Panc1 (cell line): ENCODE data around the gene C5orf24. TPM values are rescaled to one million over a fixed set of nuclear protein-coding genes. Genes with fewer than 3 reads are reported as not detected.

Source experiments
- ATAC-seq: fragments of 200-7000 bp; cut with Tn5 transposase; 2 replicates; pipeline ENCODE4 v1.9.1; 2020; ENCODE audit warnings: mild to moderate bottlenecking, moderate library complexity
- BruUV-seq: library from RNA; stranded (reverse); fragments of 400-500 nt; replicated peaks from 2 replicates; lab custom pipeline; 2021; lab: Mats Ljungman, UMichigan
- CTCF ChIA-PET: fragments of 300-600 bp; sonication (Branson Sonifier 250); formaldehyde crosslinking; loops from one replicate; lab custom pipeline; 2022; ENCODE audit warnings: antibody characterized with exemption; lab: Charles Lee
- POLR2A ChIA-PET: fragments of 300-600 bp; sonication (Branson Sonifier 250); formaldehyde crosslinking; loops from one replicate; lab custom pipeline; 2022; ENCODE audit warnings: antibody characterized with exemption; lab: Charles Lee
- DNase-seq: peaks from one replicate; pipeline ENCODE4 v3.0.0-alpha.2; 2010; ENCODE audit warnings: low read depth, low spot score
- H3K27ac ChIP-seq: 2 replicates; pipeline ENCODE4 v1.5.1; 2011; ENCODE audit warnings: mild to moderate bottlenecking, low read length, inconsistent platforms
- H3K27me3 ChIP-seq: fragments of 200-500 bp; sonication (Bioruptor generic); 2 replicates; pipeline ENCODE4 v1.6.0; 2014; ENCODE audit warnings: low read length, inconsistent platforms; ENCODE audit not compliant: control insufficient read depth, insufficient read depth
- H3K36me3 ChIP-seq: fragments of 200-500 bp; sonication (Bioruptor generic); 2 replicates; pipeline ENCODE4 v1.5.1; 2014; ENCODE audit warnings: inconsistent platforms, mild to moderate bottlenecking, low read length, moderate library complexity; ENCODE audit not compliant: control insufficient read depth, insufficient read depth
- H3K4me1 ChIP-seq: 2 replicates; pipeline ENCODE4 v1.5.1; 2011; ENCODE audit warnings: inconsistent platforms, mild to moderate bottlenecking, low read length, moderate library complexity; ENCODE audit not compliant: control insufficient read depth, insufficient read depth
- H3K4me3 ChIP-seq, 2 experiments: 2 replicates each; pipeline ENCODE4 v1.5.1; 2011 to 2012; ENCODE audit warnings: low read depth in 2 of 2, low read length in 2 of 2, mild to moderate bottlenecking in 2 of 2, inconsistent platforms in 1 of 2, moderate library complexity in 1 of 2
- H3K9me3 ChIP-seq: fragments of 200-500 bp; sonication (Bioruptor generic); 2 replicates; pipeline ENCODE4 v1.5.1; 2014; ENCODE audit warnings: low read depth, mild to moderate bottlenecking, inconsistent platforms, low read length, moderate library complexity; ENCODE audit not compliant: control insufficient read depth, insufficient read depth
- POLR2AphosphoS5 ChIP-seq: IDR thresholded peaks from 2 replicates; pipeline ENCODE4 v1.6.1; 2012; ENCODE audit warnings: mild to moderate bottlenecking, low read depth, low read length, moderate library complexity
- SIN3A ChIP-seq: IDR thresholded peaks from 2 replicates; pipeline ENCODE4 v1.6.1; 2012; ENCODE audit warnings: low read depth, mild to moderate bottlenecking, low read length, moderate library complexity, borderline replicate concordance; ENCODE audit not compliant: insufficient read depth
- TCF7L2 ChIP-seq: IDR thresholded peaks from 2 replicates; pipeline ENCODE4 v1.6.1; 2011; ENCODE audit warnings: mild to moderate bottlenecking, low read depth, low read length, inconsistent platforms
- in situ Hi-C: cut with HindIII; loops from 2 replicates; pipeline ENCODE4 v1.10.0; 2016; ENCODE audit warnings: low sequenced_read_pairs, low pct_unique_long_range_greater_than_20kb
- intact Hi-C: fragments of 100-400 bp; cut with micrococcal nuclease; formaldehyde crosslinking; loops from one replicate; pipeline ENCODE4 v1.10.0; 2022; ENCODE audit not compliant: unreplicated experiment
- total RNA-seq: library from RNA; stranded (reverse); gene quantifications from one replicate; pipeline ENCODE4 v1.2.1, GENCODE V29; 2021; ENCODE audit not compliant: unreplicated experiment
- TF ChIP-seq, protein P1 (sequence below), 2 experiments: IDR thresholded peaks; 2 replicates each; pipeline ENCODE4 v1.6.1; 2011 to 2012; ENCODE audit warnings: low read depth in 2 of 2, control low read depth in 1 of 2, low read length in 1 of 2, mild to moderate bottlenecking in 1 of 2, moderate library complexity in 1 of 2; ENCODE audit not compliant: insufficient read depth in 1 of 2
- TF ChIP-seq, protein P2 (sequence below): fragments of 450-650 bp; IDR thresholded peaks from 2 replicates; pipeline ENCODE4 v1.5.1; 2017; ENCODE audit warnings: mild to moderate bottlenecking

The C5orf24 gene
- total RNA-seq, 1 experiment from 2014 or later, result 51.7 TPM

DNA sequence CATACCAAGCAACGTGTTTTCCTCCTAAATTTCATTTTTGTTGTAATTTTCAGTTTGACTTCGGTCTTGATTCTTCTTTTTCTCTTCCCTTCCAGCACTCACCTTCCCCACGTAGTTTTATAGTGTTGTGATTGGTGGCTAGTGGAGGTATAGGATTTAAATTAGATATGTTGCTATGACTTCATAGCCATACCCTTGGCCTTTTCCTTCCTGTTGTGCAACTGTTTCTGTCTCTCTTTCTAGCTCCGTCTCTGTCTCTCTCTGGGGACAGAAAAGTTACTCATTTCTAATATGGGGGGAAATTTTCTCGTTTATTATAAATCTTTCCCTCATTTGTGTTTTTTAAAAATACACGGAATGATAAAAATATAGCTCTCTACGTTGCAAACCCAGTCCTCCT, 20.6 kb upstream of the C5orf24 start:
- BruUV-seq, result no TSS peak
- in situ Hi-C loops, result no loop called here
- H3K36me3 ChIP-seq, result peaks cover 38% of the 10 kb centered on the region

DNA sequence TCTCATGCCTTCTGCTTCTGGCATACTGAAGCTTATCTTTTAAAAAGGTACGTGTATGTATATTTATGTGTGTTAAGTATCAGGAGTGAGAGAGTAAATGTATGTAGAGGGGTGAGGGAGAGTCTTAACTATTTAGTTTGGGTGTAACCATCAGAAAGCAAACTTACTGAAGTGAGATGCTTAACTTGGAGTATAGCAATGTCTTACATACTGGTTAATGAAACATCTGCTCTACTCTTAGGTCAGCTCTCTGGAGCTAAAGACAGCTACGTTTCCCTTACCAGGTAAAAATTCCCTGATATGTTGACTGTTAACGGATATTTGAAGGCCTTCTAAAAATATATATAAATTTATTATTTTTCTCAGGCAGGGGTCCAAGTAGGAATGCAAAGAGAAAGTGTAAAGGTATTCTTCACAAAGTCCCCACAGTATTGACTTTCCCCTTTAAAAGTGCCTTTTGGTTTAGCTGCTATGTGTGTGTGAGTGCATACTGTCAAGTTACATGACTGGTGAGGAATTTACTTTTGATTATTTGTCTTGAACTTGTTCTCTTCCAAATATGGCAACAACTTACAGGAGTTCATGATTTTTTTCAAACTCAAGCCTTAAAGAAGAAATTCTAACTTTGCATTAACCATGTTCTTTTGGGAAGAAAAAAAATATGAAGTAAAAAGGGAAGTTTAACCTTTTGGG, 12.3 kb upstream of the C5orf24 start:
- in situ Hi-C loops, result loop anchor here (5.0 kb wide), 1 partner anchor 61 kb away; no protein-coding TSS in a partner anchor
- Histone ChIP-seq H3K27me3 (no peaks in the 10 kb centered on the region), H3K9me3 (no peaks in the 10 kb centered on the region), H3K36me3 (peaks cover 24% of the 10 kb centered on the region), H3K4me1 (no peaks in the 10 kb centered on the region), H3K4me3 (no peak overlapping the region), H3K27ac (no peak overlapping the region)
- intact Hi-C loops, result no loop called here
- TF ChIP-seq TCF7L2 (no peak), POLR2AphosphoS5 (no peak), SIN3A (no peak)
- TF ChIP-seq, protein P1, sequence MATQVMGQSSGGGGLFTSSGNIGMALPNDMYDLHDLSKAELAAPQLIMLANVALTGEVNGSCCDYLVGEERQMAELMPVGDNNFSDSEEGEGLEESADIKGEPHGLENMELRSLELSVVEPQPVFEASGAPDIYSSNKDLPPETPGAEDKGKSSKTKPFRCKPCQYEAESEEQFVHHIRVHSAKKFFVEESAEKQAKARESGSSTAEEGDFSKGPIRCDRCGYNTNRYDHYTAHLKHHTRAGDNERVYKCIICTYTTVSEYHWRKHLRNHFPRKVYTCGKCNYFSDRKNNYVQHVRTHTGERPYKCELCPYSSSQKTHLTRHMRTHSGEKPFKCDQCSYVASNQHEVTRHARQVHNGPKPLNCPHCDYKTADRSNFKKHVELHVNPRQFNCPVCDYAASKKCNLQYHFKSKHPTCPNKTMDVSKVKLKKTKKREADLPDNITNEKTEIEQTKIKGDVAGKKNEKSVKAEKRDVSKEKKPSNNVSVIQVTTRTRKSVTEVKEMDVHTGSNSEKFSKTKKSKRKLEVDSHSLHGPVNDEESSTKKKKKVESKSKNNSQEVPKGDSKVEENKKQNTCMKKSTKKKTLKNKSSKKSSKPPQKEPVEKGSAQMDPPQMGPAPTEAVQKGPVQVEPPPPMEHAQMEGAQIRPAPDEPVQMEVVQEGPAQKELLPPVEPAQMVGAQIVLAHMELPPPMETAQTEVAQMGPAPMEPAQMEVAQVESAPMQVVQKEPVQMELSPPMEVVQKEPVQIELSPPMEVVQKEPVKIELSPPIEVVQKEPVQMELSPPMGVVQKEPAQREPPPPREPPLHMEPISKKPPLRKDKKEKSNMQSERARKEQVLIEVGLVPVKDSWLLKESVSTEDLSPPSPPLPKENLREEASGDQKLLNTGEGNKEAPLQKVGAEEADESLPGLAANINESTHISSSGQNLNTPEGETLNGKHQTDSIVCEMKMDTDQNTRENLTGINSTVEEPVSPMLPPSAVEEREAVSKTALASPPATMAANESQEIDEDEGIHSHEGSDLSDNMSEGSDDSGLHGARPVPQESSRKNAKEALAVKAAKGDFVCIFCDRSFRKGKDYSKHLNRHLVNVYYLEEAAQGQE (IDR thresholded peaks at IDR 0.05; ENCODE audit: insufficient read depth in 1 of 2, low read depth in 2 of 2, low read length in 1 of 2), result no peak
- TF ChIP-seq, protein P2, sequence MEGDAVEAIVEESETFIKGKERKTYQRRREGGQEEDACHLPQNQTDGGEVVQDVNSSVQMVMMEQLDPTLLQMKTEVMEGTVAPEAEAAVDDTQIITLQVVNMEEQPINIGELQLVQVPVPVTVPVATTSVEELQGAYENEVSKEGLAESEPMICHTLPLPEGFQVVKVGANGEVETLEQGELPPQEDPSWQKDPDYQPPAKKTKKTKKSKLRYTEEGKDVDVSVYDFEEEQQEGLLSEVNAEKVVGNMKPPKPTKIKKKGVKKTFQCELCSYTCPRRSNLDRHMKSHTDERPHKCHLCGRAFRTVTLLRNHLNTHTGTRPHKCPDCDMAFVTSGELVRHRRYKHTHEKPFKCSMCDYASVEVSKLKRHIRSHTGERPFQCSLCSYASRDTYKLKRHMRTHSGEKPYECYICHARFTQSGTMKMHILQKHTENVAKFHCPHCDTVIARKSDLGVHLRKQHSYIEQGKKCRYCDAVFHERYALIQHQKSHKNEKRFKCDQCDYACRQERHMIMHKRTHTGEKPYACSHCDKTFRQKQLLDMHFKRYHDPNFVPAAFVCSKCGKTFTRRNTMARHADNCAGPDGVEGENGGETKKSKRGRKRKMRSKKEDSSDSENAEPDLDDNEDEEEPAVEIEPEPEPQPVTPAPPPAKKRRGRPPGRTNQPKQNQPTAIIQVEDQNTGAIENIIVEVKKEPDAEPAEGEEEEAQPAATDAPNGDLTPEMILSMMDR, result no peak
- DNase-seq (no peak), ATAC-seq (no peak)
- POLR2A ChIA-PET, result interaction anchor here (1.0 kb wide), 1 partner anchor 10 kb away, joined by 3 read pairs; no protein-coding TSS in a partner anchor
- no TSS peak for BruUV-seq
- CTCF ChIA-PET, result no interaction called here

More for the DNA sequence above, 20.6 kb upstream of the C5orf24 start:
- ChIA-PET CTCF (no interaction called here), POLR2A (no interaction called here)
- Histone ChIP-seq H3K4me1 (no peaks in the 10 kb centered on the region), H3K9me3 (no peaks in the 10 kb centered on the region), H3K27me3 (no peaks in the 10 kb centered on the region), H3K27ac (no peak overlapping the region), H3K4me3 (no peak overlapping the region)
- TF ChIP-seq POLR2AphosphoS5, result no peak
- TF ChIP-seq, protein P1 (IDR thresholded peaks at IDR 0.05; ENCODE audit: insufficient read depth in 1 of 2, low read depth in 2 of 2, low read length in 1 of 2), result no peak
- TF ChIP-seq SIN3A, result no peak
- no peak for TF ChIP-seq TCF7L2
- TF ChIP-seq, protein P2, result no peak
- DNase-seq (no peak), ATAC-seq (no peak)
- intact Hi-C loops, result no loop called here
